ENCODE measurements around the gene NDUFA11.

GRCh38 chr19:5870986-5871394 is 32.6 kb downstream of the NDUFA11 start:
- TF ChIP-seq CTCF (IDR thresholded peaks at IDR 0.05; ENCODE audit: low read depth, low read length) (no peak), EZH2phosphoT487 (IDR thresholded peaks at IDR 0.05; ENCODE audit: low read depth) (no peak)

Measured in OCI-LY3 (cell line).